ENCODE data around the gene TBKBP1.

The TBKBP1 gene

GRCh38 chr17:47697906-47698711 is 4.1 kb downstream of the TBKBP1 start:
- no peak overlapping the region for H3K4me3 ChIP-seq (ENCODE audit: low read depth, low read length)

- no peak overlapping the region for H3K4me3 ChIP-seq (ENCODE audit: low read depth, low read length)
Measured at GRCh38 chr17:47698749-47699535, 5.0 kb downstream of the TBKBP1 start.

- no peak overlapping the region for H3K4me3 ChIP-seq (ENCODE audit: low read depth, low read length)
Measured at GRCh38 chr17:47699536-47699840, 5.5 kb downstream of the TBKBP1 start.

GRCh38 chr17:47700471-47701449 is 6.8 kb downstream of the TBKBP1 start:
- H3K4me3 ChIP-seq (ENCODE audit: low read depth, low read length) = no peak overlapping the region

GRCh38 chr17:47701608-47702007 is 7.6 kb downstream of the TBKBP1 start:
- H3K4me3 ChIP-seq (ENCODE audit: low read depth, low read length) = no peak overlapping the region

GRCh38 chr17:47702391-47702995 is 8.5 kb downstream of the TBKBP1 start:
- no peak overlapping the region for H3K4me3 ChIP-seq (ENCODE audit: low read depth, low read length)

GRCh38 chr17:47703191-47703591 is 9.2 kb downstream of the TBKBP1 start:
- no peak overlapping the region for H3K4me3 ChIP-seq (ENCODE audit: low read depth, low read length)

- no peak overlapping the region for H3K4me3 ChIP-seq (ENCODE audit: low read depth, low read length)
Measured at GRCh38 chr17:47703671-47704070, 9.7 kb downstream of the TBKBP1 start.

GRCh38 chr17:47704116-47704515 is 10.2 kb downstream of the TBKBP1 start:
- H3K4me3 ChIP-seq (ENCODE audit: low read depth, low read length) = no peak overlapping the region

GRCh38 chr17:47704736-47705135 is 10.8 kb downstream of the TBKBP1 start:
- no peak overlapping the region for H3K4me3 ChIP-seq (ENCODE audit: low read depth, low read length)

- no peak overlapping the region for H3K4me3 ChIP-seq (ENCODE audit: low read depth, low read length)
Measured at GRCh38 chr17:47705536-47706530, 11.9 kb downstream of the TBKBP1 start.

GRCh38 chr17:47707056-47707804 is 13.3 kb downstream of the TBKBP1 start:
- no peak overlapping the region for H3K4me3 ChIP-seq (ENCODE audit: low read depth, low read length)

- no peak overlapping the region for H3K4me3 ChIP-seq (ENCODE audit: low read depth, low read length)
Measured at GRCh38 chr17:47707884-47708283, 13.9 kb downstream of the TBKBP1 start.

- no peak overlapping the region for H3K4me3 ChIP-seq (ENCODE audit: low read depth, low read length)
Measured at GRCh38 chr17:47708312-47708863, 14.4 kb downstream of the TBKBP1 start.

- H3K4me3 ChIP-seq (ENCODE audit: low read depth, low read length) = peak overlapping the region; percentile 8
Measured at GRCh38 chr17:47708864-47709541, 15.0 kb downstream of the TBKBP1 start.

GRCh38 chr17:47709594-47709993 is 15.6 kb downstream of the TBKBP1 start:
- H3K4me3 ChIP-seq (ENCODE audit: low read depth, low read length) = no peak overlapping the region

GRCh38 chr17:47711366-47712099 is 17.6 kb downstream of the TBKBP1 start:
- H3K4me3 ChIP-seq (ENCODE audit: low read depth, low read length) = no peak overlapping the region

Data from iPS-11a (cell line).